Erythroblast (primary cell): ENCODE data around the gene SLC19A1.

Source experiments
- GATA1 ChIP-seq: IDR thresholded peaks from 2 replicates; pipeline ENCODE4 v1.6.1; 2011; ENCODE audit warnings: low read depth, mild to moderate bottlenecking, control low read depth, low read length, moderate library complexity
- POLR2A ChIP-seq: IDR thresholded peaks from 2 replicates; pipeline ENCODE4 v1.6.1; 2011; ENCODE audit warnings: mild to moderate bottlenecking, low read length

DNA sequence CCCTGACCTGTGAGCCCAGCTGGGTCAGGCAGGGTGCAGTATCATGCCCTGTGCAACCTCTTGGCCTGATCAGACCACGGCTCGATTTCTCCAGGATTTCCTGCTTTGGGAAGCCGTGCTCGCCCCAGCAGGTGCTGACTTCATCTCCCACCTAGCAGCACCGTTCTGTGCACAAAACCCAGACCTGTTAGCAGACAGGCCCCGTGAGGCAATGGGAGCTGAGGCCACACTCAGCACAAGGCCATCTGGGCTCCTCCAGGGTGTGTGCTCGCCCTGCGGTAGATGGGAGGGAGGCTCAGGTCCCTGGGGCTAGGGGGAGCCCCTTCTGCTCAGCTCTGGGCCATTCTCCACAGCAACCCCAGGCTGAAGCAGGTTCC is 29.6 kb downstream of the SLC19A1 start:
- TF ChIP-seq POLR2A (no peak), GATA1 (no peak)
